H9 (cell line): ENCODE results near the gene PDE3A. TPM values are rescaled to one million over a fixed set of nuclear protein-coding genes. Genes with fewer than 3 reads are reported as not detected.
A peak's percentile ranks its signal among the peaks of the same experiment; 100 is the strongest.

Experiments
- DNase-seq: peaks from one replicate; pipeline ENCODE4 v3.0.0-alpha.2; 2017
- H2AFZ ChIP-seq: one replicate; pipeline ENCODE4 v1.6.1; 2013; ENCODE audit warnings: mild to moderate bottlenecking, low read length, control low read depth, moderate library complexity
- H2AK5ac ChIP-seq: 2 replicates; pipeline ENCODE4 v1.6.1; 2013; ENCODE audit warnings: low read length, control low read depth, mixed read lengths; ENCODE audit not compliant: insufficient read length
- H2BK120ac ChIP-seq: one replicate; pipeline ENCODE4 v1.6.1; 2013; ENCODE audit warnings: low read depth, mild to moderate bottlenecking, low read length, control low read depth, inconsistent platforms; ENCODE audit not compliant: poor library complexity, severe bottlenecking
- H2BK12ac ChIP-seq: 2 replicates; pipeline ENCODE4 v1.6.1; 2013; ENCODE audit warnings: low read length, control low read depth, mixed read lengths, low read depth; ENCODE audit not compliant: insufficient read length
- H2BK15ac ChIP-seq: 2 replicates; pipeline ENCODE4 v1.6.1; 2013; ENCODE audit warnings: low read depth, low read length, control low read depth
- H2BK20ac ChIP-seq: one replicate; pipeline ENCODE4 v1.6.1; 2013; ENCODE audit warnings: low read depth, mild to moderate bottlenecking, low read length, control low read depth, inconsistent platforms; ENCODE audit not compliant: poor library complexity, severe bottlenecking
- H2BK5ac ChIP-seq: 2 replicates; pipeline ENCODE4 v1.6.1; 2013; ENCODE audit warnings: low read length, control low read depth, mixed read lengths; ENCODE audit not compliant: insufficient read length
- H3K14ac ChIP-seq: 2 replicates; pipeline ENCODE4 v1.6.1; 2013; ENCODE audit warnings: low read length, control low read depth; ENCODE audit not compliant: insufficient read depth
- H3K18ac ChIP-seq: 2 replicates; pipeline ENCODE4 v1.6.1; 2013; ENCODE audit warnings: low read depth, mild to moderate bottlenecking, mixed read lengths, low read length, control low read depth; ENCODE audit not compliant: insufficient read length
- H3K23ac ChIP-seq: 2 replicates; pipeline ENCODE4 v1.6.1; 2013; ENCODE audit warnings: low read length, control low read depth, mixed read lengths, low read depth; ENCODE audit not compliant: insufficient read length
- H3K23me2 ChIP-seq: 2 replicates; pipeline ENCODE4 v1.6.1; 2013; ENCODE audit warnings: low read depth, mild to moderate bottlenecking, mixed read lengths, low read length, control low read depth; ENCODE audit not compliant: insufficient read length, poor library complexity, severe bottlenecking
- H3K27ac ChIP-seq: 2 replicates; pipeline ENCODE4 v1.5.1; 2013; ENCODE audit warnings: low read length, control low read depth, mixed read lengths, low read depth; ENCODE audit not compliant: insufficient read length
- H3K27me3 ChIP-seq: 2 replicates; pipeline ENCODE4 v1.6.1; 2013; ENCODE audit warnings: low read length, control low read depth, inconsistent platforms; ENCODE audit not compliant: insufficient read depth
- H3K4ac ChIP-seq: 2 replicates; pipeline ENCODE4 v1.6.1; 2013; ENCODE audit warnings: low read depth, mild to moderate bottlenecking, control low read depth, inconsistent platforms, low read length, moderate library complexity
- H3K4me1 ChIP-seq: 2 replicates; pipeline ENCODE4 v1.6.1; 2013; ENCODE audit warnings: low read length, control low read depth, inconsistent platforms; ENCODE audit not compliant: insufficient read depth
- H3K4me2 ChIP-seq: 2 replicates; pipeline ENCODE4 v1.6.1; 2013; ENCODE audit warnings: low read length, control low read depth, mixed read lengths; ENCODE audit not compliant: insufficient read length, insufficient read depth
- H3K56ac ChIP-seq: 2 replicates; pipeline ENCODE4 v1.6.1; 2013; ENCODE audit warnings: low read depth, mild to moderate bottlenecking, mixed read lengths, low read length, control low read depth; ENCODE audit not compliant: insufficient read length
- H3K79me1 ChIP-seq: 2 replicates; pipeline ENCODE4 v1.6.1; 2013; ENCODE audit warnings: low read depth, mild to moderate bottlenecking, moderate library complexity, low read length, control low read depth, inconsistent platforms; ENCODE audit not compliant: insufficient read depth, poor library complexity, severe bottlenecking
- H3K79me2 ChIP-seq: 2 replicates; pipeline ENCODE4 v1.6.1; 2013; ENCODE audit warnings: low read length, control low read depth, inconsistent platforms; ENCODE audit not compliant: insufficient read depth
- H3K9ac ChIP-seq: 2 replicates; pipeline ENCODE4 v1.6.1; 2013; ENCODE audit warnings: low read length, control low read depth, mixed read lengths; ENCODE audit not compliant: insufficient read length; ENCODE audit errors: extremely low read depth
- H3K9me3 ChIP-seq: one replicate; pipeline ENCODE4 v1.6.1; 2013; ENCODE audit warnings: low read depth, low read length, inconsistent platforms; ENCODE audit not compliant: control insufficient read depth
- H3T11ph ChIP-seq: one replicate; pipeline ENCODE4 v1.6.1; 2013; ENCODE audit warnings: mild to moderate bottlenecking, low read length, control low read depth, inconsistent platforms
- H4K20me1 ChIP-seq: one replicate; pipeline ENCODE4 v1.6.1; 2013; ENCODE audit not compliant: control insufficient read depth, insufficient read length, insufficient read depth
- H4K5ac ChIP-seq: 2 replicates; pipeline ENCODE4 v1.6.1; 2013; ENCODE audit warnings: low read depth, mild to moderate bottlenecking, mixed read lengths, low read length, control low read depth; ENCODE audit not compliant: insufficient read length
- H4K8ac ChIP-seq: replicated peaks from 2 replicates; pipeline ENCODE4 v1.6.1; 2013; ENCODE audit warnings: low read length, control low read depth, mixed read lengths, low read depth; ENCODE audit not compliant: insufficient read length
- H4K91ac ChIP-seq: 2 replicates; pipeline ENCODE4 v1.6.1; 2013; ENCODE audit warnings: low read depth, mild to moderate bottlenecking, moderate library complexity, mixed read lengths, low read length, control low read depth; ENCODE audit not compliant: insufficient read length
- H3K27ac Mint-ChIP-seq, 3 experiments: 2 replicates in 2 of 3; 3 replicates in 1 of 3; pipeline ENCODE4 v1.8.0; 2020 to 2021; ENCODE audit warnings: mixed read lengths in 3 of 3, mild to moderate bottlenecking in 1 of 3, moderate library complexity in 1 of 3
- H3K27me3 Mint-ChIP-seq: 2 replicates; pipeline ENCODE4 v1.8.0; 2021; ENCODE audit warnings: low read depth, mild to moderate bottlenecking, moderate library complexity, mixed read lengths
- H3K36me3 Mint-ChIP-seq, 3 experiments: 2 replicates in 2 of 3; 3 replicates in 1 of 3; pipeline ENCODE4 v1.8.0; 2020 to 2021; ENCODE audit warnings: low read depth in 3 of 3, mixed read lengths in 3 of 3; ENCODE audit not compliant: insufficient read depth in 1 of 3
- H3K4me1 Mint-ChIP-seq, 2 experiments: 2 replicates each; pipeline ENCODE4 v1.8.0; 2020; ENCODE audit warnings: mixed read lengths in 2 of 2
- H3K4me3 Mint-ChIP-seq, 2 experiments: 2 replicates in 1 of 2; 3 replicates in 1 of 2; pipeline ENCODE4 v1.8.0; 2020 to 2021; ENCODE audit warnings: mild to moderate bottlenecking in 2 of 2, mixed read lengths in 2 of 2, moderate library complexity in 1 of 2
- H3K9me3 Mint-ChIP-seq, 2 experiments: 2 replicates in 1 of 2; 3 replicates in 1 of 2; pipeline ENCODE4 v1.8.0; 2020; ENCODE audit warnings: mild to moderate bottlenecking in 2 of 2, mixed read lengths in 2 of 2, moderate library complexity in 1 of 2
- WGBS: extraction: QIAGEN DNeasy Blood & Tissue Kit; methylation state at CpG from one replicate; pipeline ENCODE4 v1.1.7; 2013; ENCODE audit warnings: missing lambda C conversion rate, low lambda C conversion rate, mixed read lengths; ENCODE audit not compliant: insufficient read length; ENCODE audit errors: extremely low coverage; 5-methylcytosine and 5-hydroxymethylcytosine counted together
- total RNA-seq: library from RNA; stranded (reverse); gene quantifications from 2 replicates; pipeline ENCODE4 v1.2.1, GENCODE V29; 2021
- TF ChIP-seq, protein P1 (sequence below): fragments of 200-600 bp; sonication (generic); conservative IDR thresholded peaks from 3 replicates; pipeline ENCODE4 v1.8.0; 2021; ENCODE audit warnings: antibody characterized with exemption, mild to moderate bottlenecking

The PDE3A gene
- total RNA-seq, 1 experiment from 2014 or later, result 3.0 TPM

DNA sequence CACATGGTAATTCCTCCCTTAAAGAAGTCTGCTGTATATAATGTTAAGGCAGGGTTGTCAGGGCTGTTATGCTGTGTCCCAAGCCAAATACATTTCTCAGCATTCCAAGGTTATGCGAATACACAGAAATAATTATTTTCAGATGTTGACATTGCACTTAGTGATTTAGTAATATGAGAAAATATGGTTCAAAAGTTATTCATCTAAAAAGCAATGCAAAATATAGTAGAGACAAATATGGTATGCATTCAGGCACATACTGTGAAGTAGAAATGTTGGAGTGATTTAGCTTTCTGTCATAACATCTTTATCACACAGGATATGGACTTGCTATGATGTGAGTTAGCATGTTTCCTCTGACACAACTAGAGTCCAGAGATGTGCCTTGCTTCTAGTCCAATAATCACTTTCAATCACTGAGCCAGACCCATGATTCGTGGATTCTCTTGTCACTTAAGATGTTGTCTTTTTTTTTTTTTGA, 70.0 kb downstream of the PDE3A start:
- DNase-seq, result no peak
- H2BK12ac ChIP-seq, result no peak overlapping the region
- no peaks in the 10 kb centered on the region for H3K79me1 ChIP-seq
- no peaks in the 10 kb centered on the region for H3K9me3 Mint-ChIP-seq
- no peak overlapping the region for H3K4me2 ChIP-seq
- TF ChIP-seq, protein P1, sequence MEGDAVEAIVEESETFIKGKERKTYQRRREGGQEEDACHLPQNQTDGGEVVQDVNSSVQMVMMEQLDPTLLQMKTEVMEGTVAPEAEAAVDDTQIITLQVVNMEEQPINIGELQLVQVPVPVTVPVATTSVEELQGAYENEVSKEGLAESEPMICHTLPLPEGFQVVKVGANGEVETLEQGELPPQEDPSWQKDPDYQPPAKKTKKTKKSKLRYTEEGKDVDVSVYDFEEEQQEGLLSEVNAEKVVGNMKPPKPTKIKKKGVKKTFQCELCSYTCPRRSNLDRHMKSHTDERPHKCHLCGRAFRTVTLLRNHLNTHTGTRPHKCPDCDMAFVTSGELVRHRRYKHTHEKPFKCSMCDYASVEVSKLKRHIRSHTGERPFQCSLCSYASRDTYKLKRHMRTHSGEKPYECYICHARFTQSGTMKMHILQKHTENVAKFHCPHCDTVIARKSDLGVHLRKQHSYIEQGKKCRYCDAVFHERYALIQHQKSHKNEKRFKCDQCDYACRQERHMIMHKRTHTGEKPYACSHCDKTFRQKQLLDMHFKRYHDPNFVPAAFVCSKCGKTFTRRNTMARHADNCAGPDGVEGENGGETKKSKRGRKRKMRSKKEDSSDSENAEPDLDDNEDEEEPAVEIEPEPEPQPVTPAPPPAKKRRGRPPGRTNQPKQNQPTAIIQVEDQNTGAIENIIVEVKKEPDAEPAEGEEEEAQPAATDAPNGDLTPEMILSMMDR, result no peak
- no peak overlapping the region for H3K4ac ChIP-seq
- H3K14ac ChIP-seq, result no peak overlapping the region
- H3K9me3 ChIP-seq, result no peaks in the 10 kb centered on the region
- H4K20me1 ChIP-seq, result no peaks in the 10 kb centered on the region
- no peak overlapping the region for H2BK5ac ChIP-seq
- H2BK20ac ChIP-seq, result no peak overlapping the region
- peaks cover 37 to 44% of the 10 kb centered on the region in 2 experiments for H3K4me1 Mint-ChIP-seq
- no peak overlapping the region for H2AK5ac ChIP-seq
- H3K36me3 Mint-ChIP-seq, result no peaks in the 10 kb centered on the region
- H3K27me3 Mint-ChIP-seq, result no peaks in the 10 kb centered on the region
- no peak overlapping the region for H3T11ph ChIP-seq
- no peak overlapping the region for H2BK15ac ChIP-seq
- H3K23ac ChIP-seq, result no peak overlapping the region
- no peak overlapping the region for H3K4me3 Mint-ChIP-seq
- no CpG with 5 or more reads among the region's 2 CpGs for WGBS
- no peaks in the 10 kb centered on the region for H3K79me2 ChIP-seq
- H4K5ac ChIP-seq, result no peak overlapping the region
- H2AFZ ChIP-seq, result no peak overlapping the region
- no peaks in the 10 kb centered on the region for H3K27me3 ChIP-seq
- H3K9ac ChIP-seq, result no peak overlapping the region
- H4K91ac ChIP-seq, result no peak overlapping the region
- H4K8ac ChIP-seq, result no peak overlapping the region
- no peaks in the 10 kb centered on the region; the same call in 1 of the 2 replicates for H3K4me1 ChIP-seq
- H3K56ac ChIP-seq, result no peak overlapping the region
- H3K23me2 ChIP-seq, result no peaks in the 10 kb centered on the region
- peak overlapping the region in 1 of 3 experiments; percentile 13; a peak in 2 of 7 replicates for H3K27ac Mint-ChIP-seq
- H3K18ac ChIP-seq, result no peak overlapping the region
- H2BK120ac ChIP-seq, result no peak overlapping the region
- no peak overlapping the region for H3K27ac ChIP-seq
